Kidney (tissue), 14 donors: ENCODE measurements around the gene SDK1. TPM values are rescaled to one million over a fixed set of nuclear protein-coding genes. Genes with fewer than 3 reads are reported as not detected.
A peak's percentile ranks its signal among the peaks of the same experiment; 100 is the strongest.

ENCODE experiments used
- DNase-seq, 5 donors: peaks; one replicate each; pipeline ENCODE4 v3.0.0-alpha.2; 2013 to 2020
- FAIRE-seq: peaks from 2 replicates; lab custom pipeline; 2012; peaks lifted over from hg19 to GRCh38; lab: Jason Lieb, UNC
- H3K27ac ChIP-seq, 2 donors: one replicate each; pipeline ENCODE4 v1.7.0; 2013; ENCODE audit warnings: low read depth in 2 of 2, low read length in 2 of 2, inconsistent platforms in 1 of 2
- H3K27me3 ChIP-seq: one replicate; pipeline ENCODE4 v1.7.1; 2013; ENCODE audit warnings: low read length, inconsistent platforms; ENCODE audit not compliant: control insufficient read depth, insufficient read depth
- H3K36me3 ChIP-seq, 3 donors: one replicate each; pipeline versions ENCODE4 v1.7.0 to v1.7.1; 2013; ENCODE audit warnings: low read length in 3 of 3, control low read depth in 1 of 3, inconsistent platforms in 1 of 3; ENCODE audit not compliant: insufficient read depth in 3 of 3, control insufficient read depth in 2 of 3
- H3K4me1 ChIP-seq, 3 donors: one replicate each; pipeline versions ENCODE4 v1.7.0 to v1.7.1; 2013; ENCODE audit warnings: low read length in 3 of 3, inconsistent platforms in 1 of 3, low read depth in 1 of 3; ENCODE audit not compliant: control insufficient read depth in 2 of 3, insufficient read depth in 2 of 3
- H3K4me3 ChIP-seq, 3 donors: one replicate each; pipeline versions ENCODE4 v1.7.0 to v1.8.1; 2013; ENCODE audit warnings: low read length in 3 of 3, control low read depth in 1 of 3, inconsistent platforms in 1 of 3
- H3K9ac ChIP-seq, 3 donors: one replicate each; pipeline versions ENCODE4 v1.7.0 to v1.7.1; 2013; ENCODE audit warnings: low read length in 3 of 3, control low read depth in 1 of 3, inconsistent platforms in 1 of 3
- H3K9me3 ChIP-seq, 3 donors: one replicate each; pipeline versions ENCODE4 v1.7.0 to v1.7.1; 2013; ENCODE audit warnings: low read length in 3 of 3, control low read depth in 1 of 3, inconsistent platforms in 1 of 3; ENCODE audit not compliant: control insufficient read depth in 2 of 3, insufficient read depth in 1 of 3
- CTCF ChIP-seq: IDR thresholded peaks from 3 replicates; pipeline ENCODE4 v1.5.1; 2012; ENCODE audit warnings: mild to moderate bottlenecking, moderate library complexity, borderline replicate concordance; ENCODE audit not compliant: insufficient read depth; ENCODE audit errors: extremely low read depth
- intact Hi-C: fragments of 100-400 bp; cut with DNase I; formaldehyde crosslinking; loops from one replicate; pipeline ENCODE4 v1.11.1; 2022
- polyA plus RNA-seq: library from polyadenylated mRNA; stranded (reverse); fragments of 350-450 nt; fragmentation: Illumina TruSeq; extraction: RNeasy Lipid Tissue Mini Kit (QIAGEN cat#74804); gene quantifications from one replicate; pipeline ENCODE4 v1.2.3, GENCODE V29; 2014; ENCODE audit warnings: low read depth, low replicate concordance; ENCODE audit not compliant: insufficient read depth
- total RNA-seq: library from RNA; stranded (reverse); fragmentation: NEBNext Ultra II Directional; extraction: Animal tissue kit (Norgen Biotek cat#: 25700); gene quantifications from one replicate; pipeline ENCODE4 v1.2.1, GENCODE V29; 2021
- donor health status: control.
- donor health status: control.
- donor health status: control.
- donor health status: control.
- donor health status: control.
- donor health status: DM: yes; HTN: yes; CAD: no.
- donor health status: Normal renal cell carcinoma (clear cell type).

Gene SDK1
- total and polyA plus RNA-seq, 2 donors from 2014 or later: 2.0 to 38.3 TPM

DNA sequence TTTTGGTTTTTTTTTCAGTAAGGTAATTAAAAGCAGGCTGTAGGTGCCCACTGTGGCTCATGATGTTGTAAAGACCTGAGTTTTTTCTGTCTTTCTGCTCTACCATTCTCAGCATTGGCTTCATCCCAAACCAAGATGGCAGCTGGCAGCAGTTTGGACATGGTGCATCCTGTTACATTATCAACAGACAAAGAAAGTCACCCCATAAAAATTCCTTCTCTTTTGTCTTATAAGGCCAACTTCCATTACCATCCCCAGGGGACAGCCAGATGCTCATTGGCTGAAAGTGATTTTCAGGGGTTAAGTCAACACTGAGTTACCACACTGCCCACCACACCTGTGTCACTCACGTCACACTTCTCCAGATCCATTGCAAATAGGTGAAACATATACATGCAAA is 558.4 kb downstream of the SDK1 start:
- no peak for FAIRE-seq

GRCh38 chr7:3860932-3861331 is 559.9 kb downstream of the SDK1 start:
- H3K4me1 ChIP-seq: peaks cover 0 to 8% (median 4%) of the 10 kb centered on the region in 3 donors
- no peak overlapping the region for H3K4me3 ChIP-seq
- FAIRE-seq: no peak
- H3K27me3 ChIP-seq: no peaks in the 10 kb centered on the region
- H3K27ac ChIP-seq: no peak overlapping the region
- H3K36me3 ChIP-seq: no peaks in the 10 kb centered on the region
- no peak for DNase-seq
- TF ChIP-seq CTCF: no peak
- H3K9ac ChIP-seq: no peak overlapping the region
- no peaks in the 10 kb centered on the region for H3K9me3 ChIP-seq
- intact Hi-C loops: no loop called here

More for the DNA sequence above, 558.4 kb downstream of the SDK1 start:
- H3K9me3 ChIP-seq: no peaks in the 10 kb centered on the region
- H3K27me3 ChIP-seq: no peaks in the 10 kb centered on the region
- intact Hi-C loops: no loop called here
- H3K36me3 ChIP-seq: no peaks in the 10 kb centered on the region
- H3K4me3 ChIP-seq: no peak overlapping the region
- no peak overlapping the region for H3K27ac ChIP-seq
- DNase-seq: no peak
- H3K4me1 ChIP-seq: peaks cover 0 to 8% (median 4%) of the 10 kb centered on the region in 3 donors
- TF ChIP-seq CTCF: no peak
- no peak overlapping the region for H3K9ac ChIP-seq

DNA sequence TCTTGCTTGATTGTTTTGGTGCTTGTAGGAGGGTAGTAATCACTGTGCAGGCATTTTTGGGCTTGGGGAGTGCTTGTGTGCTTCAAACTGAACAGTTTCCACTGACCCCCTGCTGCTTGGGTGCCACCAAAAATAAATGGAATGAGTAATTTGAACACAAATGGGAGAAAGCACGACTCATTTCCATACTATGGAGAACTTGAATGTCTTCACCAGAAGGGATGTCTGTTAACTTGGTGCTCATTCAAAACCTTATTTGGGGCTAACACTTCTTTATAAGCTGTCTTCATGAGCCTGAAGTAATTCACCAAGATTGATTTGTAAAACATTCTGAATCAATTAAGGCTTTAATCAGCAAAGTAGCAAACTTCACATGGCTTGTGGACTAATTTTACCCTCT is 560.3 kb downstream of the SDK1 start:
- Histone ChIP-seq H3K27me3 (no peaks in the 10 kb centered on the region), H3K4me3 (no peak overlapping the region), H3K4me1 (peaks cover 0 to 8% (median 4%) of the 10 kb centered on the region in 3 donors), H3K9me3 (no peaks in the 10 kb centered on the region), H3K9ac (no peak overlapping the region), H3K27ac (peak overlapping the region in 1 of 2 donors; percentile 59), H3K36me3 (no peaks in the 10 kb centered on the region)
- intact Hi-C loops: no loop called here
- TF ChIP-seq CTCF: no peak
- FAIRE-seq (no peak), DNase-seq (no peak)

GRCh38 chr7:3861941-3862340 is 560.9 kb downstream of the SDK1 start:
- Histone ChIP-seq H3K36me3 (no peaks in the 10 kb centered on the region), H3K27me3 (no peaks in the 10 kb centered on the region), H3K9me3 (no peaks in the 10 kb centered on the region), H3K27ac (peak overlapping the region in 1 of 2 donors; percentile 59), H3K4me1 (peaks cover 0 to 8% (median 4%) of the 10 kb centered on the region in 3 donors), H3K4me3 (no peak overlapping the region), H3K9ac (no peak overlapping the region)
- no peak for FAIRE-seq
- peak in 3 of 5 donors; percentile 31 to 79 (median 72) for DNase-seq
- no peak for TF ChIP-seq CTCF
- intact Hi-C loops: no loop called here
